IPS DF 4.7 (cell line): Measurements from ENCODE around the gene HIP1.
"Not testable (repeated sequence)": the region's sequence is repeated elsewhere in the genome, so short reads cannot be mapped to it uniquely, and the experiment has no call there.

Experiments used
- DNase-seq: peaks from one replicate; pipeline ENCODE4 v3.0.0-alpha.2; 2013; ENCODE audit warnings: low spot score; ENCODE audit errors: extremely low read depth

HIP1 gene

GRCh38 chr7:75738604-75738974, at the start of gene HIP1:
HIP1 (minus strand) TSS chr7:75738941; CDS start chr7:75738920, 21 bp downstream.
- DNase-seq = no peak

GRCh38 chr7:75788154-75788847, 49.6 kb upstream of the HIP1 start:
- DNase-seq = not testable (repeated sequence)

- DNase-seq = not testable (repeated sequence)
Measured at GRCh38 chr7:75783058-75783457, 44.3 kb upstream of the HIP1 start.

DNA sequence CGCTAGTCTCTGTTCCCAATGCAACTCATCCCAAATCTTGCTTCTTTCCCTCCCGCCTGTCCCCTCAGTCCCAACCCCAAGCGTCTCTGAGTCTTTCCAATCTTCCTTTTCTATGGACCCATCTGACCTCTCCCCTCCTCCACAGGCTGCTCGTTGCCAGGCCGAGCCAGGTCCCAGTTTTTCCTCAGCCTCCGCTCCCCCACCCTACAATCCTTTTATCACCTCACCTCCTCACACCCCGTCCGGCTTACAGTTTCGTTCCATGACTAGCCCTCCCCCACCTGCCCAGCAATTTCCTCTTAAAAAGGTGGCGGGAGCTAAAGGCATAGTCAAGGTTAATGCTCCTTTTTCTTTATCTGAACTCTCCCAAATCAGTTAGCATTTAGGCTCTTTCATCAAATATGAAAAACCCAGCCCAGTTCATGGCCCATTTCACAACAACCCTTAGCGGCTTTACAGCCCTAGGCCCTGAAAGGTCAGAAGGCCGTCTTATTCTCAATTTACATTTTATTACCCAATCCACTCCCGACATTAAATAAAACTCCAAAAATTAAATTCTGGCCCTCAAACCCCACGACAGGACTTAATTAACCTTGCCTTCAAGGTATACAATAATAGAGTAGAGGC, 42.0 kb upstream of the HIP1 start:
- not testable (repeated sequence) for DNase-seq

GRCh38 chr7:75779516-75779915, 40.8 kb upstream of the HIP1 start:
- DNase-seq = not testable (repeated sequence)

DNA sequence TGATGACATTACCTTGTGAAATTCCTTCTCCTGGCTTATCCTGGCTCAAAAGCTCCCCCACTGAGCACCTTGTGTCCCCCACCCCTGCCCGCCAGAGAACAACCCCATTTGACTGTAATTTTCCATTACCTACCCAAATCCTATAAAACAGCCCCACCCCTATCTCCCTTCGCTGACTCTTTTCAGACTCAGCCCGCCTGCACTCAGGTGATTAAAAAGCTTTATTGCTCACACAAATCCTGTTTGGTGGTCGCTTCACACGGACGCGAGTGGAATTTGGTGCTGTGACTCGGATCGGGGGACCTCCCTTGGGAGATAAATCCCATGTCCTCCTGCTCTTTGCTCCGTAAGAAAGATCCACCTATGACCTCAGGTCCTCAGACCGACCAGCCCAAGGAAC, 40.3 kb upstream of the HIP1 start:
- DNase-seq = not testable (repeated sequence)

GRCh38 chr7:75776295-75776971, 37.7 kb upstream of the HIP1 start:
- no peak for DNase-seq

- DNase-seq = not testable (repeated sequence)
Measured at GRCh38 chr7:75773958-75774357, 35.2 kb upstream of the HIP1 start.

- no peak for DNase-seq
Measured at GRCh38 chr7:75772081-75773077, 33.6 kb upstream of the HIP1 start, which contains the start of gene CCL26. CCL26 (minus strand) TSS chr7:75772211; CDS start chr7:75772176, 35 bp downstream.

- no peak for DNase-seq
Measured at GRCh38 chr7:75771224-75771623, 32.5 kb upstream of the HIP1 start.

DNA sequence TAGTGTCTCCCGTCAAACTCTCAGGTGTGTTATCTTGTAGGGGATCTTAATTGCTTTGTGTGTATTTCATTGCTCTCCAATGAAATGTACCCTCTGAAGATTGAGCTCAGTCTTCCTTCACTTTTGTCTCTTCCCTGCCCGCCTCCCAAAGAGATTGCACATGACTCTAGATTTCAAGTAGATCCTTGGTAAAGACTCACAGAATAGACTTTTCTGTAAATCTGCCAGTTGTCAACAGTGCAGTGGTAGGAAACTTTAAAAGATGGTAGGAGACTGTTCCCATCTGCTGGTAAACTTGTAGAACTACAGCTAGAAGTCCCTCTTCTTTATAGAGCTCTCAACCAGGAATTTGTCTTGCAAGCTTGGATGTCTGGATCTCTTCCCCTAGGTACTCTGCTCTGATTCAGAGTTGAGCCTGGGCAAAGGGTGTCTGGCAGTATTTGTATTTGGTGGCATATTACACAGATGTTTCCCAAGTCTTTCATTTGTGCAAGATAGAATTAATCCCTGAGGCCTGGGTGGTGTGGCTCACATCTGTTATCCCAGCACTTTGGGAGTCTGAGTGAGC, 23.7 kb upstream of the HIP1 start:
- DNase-seq = no peak

DNA sequence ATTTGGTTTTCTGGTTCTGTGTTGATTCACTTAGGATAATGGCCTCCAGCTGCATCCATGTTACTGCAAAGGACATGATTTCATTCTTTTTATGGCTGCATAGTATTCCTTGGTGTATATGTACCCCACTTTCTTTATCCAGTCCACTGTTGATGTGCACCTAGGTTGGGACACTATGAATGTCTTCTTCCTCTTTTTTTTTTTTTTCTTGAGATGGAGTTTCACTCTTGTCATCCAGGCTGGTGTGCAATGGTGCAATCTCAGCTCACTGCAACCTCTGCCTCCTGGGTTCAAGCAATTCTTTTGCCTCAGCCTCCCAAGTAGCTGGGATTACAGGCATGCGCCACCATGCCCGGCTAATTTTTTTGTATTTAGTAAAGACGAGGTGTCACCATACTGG, 23.1 kb upstream of the HIP1 start:
- DNase-seq = not testable (repeated sequence)

DNA sequence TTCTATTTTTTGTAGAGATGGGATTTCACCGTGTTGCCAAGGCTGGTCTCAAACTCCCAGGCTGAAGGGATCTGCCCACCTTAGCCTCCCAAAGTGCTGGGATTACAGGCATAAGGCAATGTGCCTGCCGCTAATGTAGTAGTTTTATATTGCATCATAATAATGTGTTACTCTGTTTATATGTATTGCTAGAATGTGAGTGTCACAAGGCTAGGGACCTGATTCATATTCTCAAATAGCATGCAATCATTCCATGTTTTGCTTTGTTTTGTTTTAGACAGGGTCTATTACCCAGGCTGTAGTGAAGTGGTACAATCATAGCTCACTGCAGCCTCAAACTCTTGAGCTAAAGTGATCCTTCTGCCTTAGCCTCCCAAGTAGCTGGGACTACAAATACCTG, 19.8 kb upstream of the HIP1 start:
- no peak for DNase-seq

GRCh38 chr7:75757860-75758259, 19.1 kb upstream of the HIP1 start:
- no peak for DNase-seq

DNA sequence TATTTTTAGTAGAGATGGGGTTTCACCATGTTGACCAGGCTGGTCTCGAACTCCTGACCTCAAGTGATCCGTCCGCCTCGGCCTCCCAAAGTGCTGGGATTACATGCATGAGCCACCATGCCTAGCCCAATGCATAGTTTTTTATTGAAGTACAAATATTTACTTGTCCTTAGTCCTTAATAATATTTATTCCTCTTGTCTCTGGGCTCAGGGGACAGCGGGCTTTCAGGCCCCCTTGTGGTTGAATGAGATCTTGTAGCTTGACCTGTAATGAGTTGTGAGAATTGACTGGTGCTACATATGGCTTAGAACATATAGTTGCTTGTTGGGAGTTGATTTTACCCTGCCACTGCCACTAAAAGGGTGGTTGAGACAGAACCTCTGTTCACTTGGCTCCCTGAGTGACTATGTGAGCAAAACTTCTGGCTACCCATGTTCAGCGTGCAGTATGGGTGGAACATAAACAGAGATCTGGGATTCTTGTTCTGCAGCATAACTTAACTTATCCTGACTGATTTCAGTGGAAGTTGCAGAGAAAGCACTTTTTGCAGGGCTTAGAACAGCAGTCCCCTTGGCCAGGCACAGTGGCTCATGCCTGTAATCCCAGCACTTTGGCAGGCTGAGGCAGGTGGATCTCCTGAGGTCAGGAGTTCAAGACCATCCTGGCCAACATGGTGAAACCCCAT, 18.4 kb upstream of the HIP1 start:
- no peak for DNase-seq

DNA sequence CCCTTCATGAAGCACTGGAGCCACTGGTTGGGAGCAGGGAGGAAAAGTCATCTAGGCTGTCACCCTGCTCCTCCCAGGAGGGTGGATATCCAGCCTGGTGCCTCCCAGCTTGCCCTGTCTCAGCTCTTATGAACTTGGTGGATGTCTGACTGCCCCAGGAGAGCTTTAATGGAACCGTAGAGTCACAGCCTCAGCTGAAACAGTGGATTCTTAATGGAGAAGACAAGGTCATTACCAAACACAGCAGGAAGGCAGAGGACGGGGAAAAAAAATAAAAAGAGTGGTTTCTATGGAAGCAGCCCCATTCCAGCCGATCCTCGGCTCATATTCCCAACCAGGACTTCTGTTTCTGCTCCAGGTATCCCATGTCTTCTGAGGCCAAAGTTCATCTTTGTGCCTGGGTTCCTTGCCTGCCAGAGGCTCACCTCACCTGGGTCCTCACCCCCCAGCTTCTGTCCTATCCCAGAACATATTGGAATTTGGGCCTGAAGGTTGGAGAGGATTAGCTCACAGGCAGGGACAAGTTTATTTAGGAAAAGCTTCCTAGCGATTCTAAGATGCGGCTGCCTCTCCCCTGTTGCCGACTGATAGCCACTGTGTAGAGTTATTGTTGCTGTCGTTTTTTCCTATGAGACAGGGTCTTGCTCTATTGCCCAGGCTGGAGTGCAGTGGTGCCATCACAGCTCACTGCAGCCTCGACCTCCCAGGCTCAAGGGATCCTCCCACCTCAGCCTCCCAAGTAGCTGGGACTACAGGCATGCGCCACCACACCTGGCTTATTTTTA, 17.7 kb upstream of the HIP1 start:
- no peak for DNase-seq

- DNase-seq = no peak
Measured at GRCh38 chr7:75743455-75743859, 4.7 kb upstream of the HIP1 start.

DNA sequence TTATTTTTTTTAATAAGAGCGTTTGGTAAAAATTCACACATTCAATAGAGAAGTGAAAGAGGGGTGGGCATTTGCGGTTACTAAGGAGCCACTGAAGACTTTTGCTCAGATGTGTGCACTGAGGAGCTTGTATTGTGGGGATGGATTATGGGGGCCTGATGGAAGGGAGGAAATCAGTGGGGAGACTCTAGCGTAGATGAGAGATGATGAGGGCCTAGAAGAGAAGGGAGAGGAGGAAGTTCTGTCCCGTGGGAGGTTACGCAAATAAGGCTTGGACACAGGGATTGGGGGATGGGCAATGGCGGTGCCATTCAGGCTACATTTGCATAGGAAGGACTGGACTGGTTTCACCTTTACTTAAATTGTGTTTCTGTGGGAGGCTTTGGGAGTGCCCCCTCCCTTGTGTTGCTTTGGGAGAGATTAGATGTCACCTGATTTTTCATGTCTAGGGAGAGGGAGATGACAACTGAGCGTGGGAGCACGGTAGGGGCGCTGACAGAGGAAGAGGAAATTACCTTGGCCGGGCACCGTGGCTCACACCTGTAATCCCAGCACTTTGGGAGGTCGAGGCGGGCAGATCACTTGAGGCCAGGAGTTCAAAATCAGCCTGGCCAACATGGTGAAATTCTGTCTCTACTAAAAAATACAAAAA, 2.2 kb upstream of the HIP1 start:
- DNase-seq = no peak
